EH (cell line): ENCODE results near the gene PDK2.

ENCODE experiments used
- DNase-seq: peaks from one replicate; pipeline ENCODE4 v3.0.0-alpha.2; 2015; ENCODE audit warnings: low read depth

The PDK2 gene

GRCh38 chr17:50100480-50100883, 5.3 kb downstream of the PDK2 start:
- DNase-seq, result no peak

GRCh38 chr17:50100921-50101345, 5.8 kb downstream of the PDK2 start:
- DNase-seq, result peak; percentile 57

GRCh38 chr17:50101346-50102163, 6.4 kb downstream of the PDK2 start:
- DNase-seq, result peak; percentile 57

- no peak for DNase-seq
Observed at GRCh38 chr17:50102164-50102991, 7.2 kb downstream of the PDK2 start.

- no peak for DNase-seq
Observed at GRCh38 chr17:50103252-50103651, 8.1 kb downstream of the PDK2 start.

- no peak for DNase-seq
Observed at GRCh38 chr17:50103941-50104340, 8.8 kb downstream of the PDK2 start.

GRCh38 chr17:50105811-50106210, 10.7 kb downstream of the PDK2 start:
- DNase-seq, result no peak

- DNase-seq, result no peak
Observed at GRCh38 chr17:50106393-50107131, 11.4 kb downstream of the PDK2 start.

- DNase-seq, result peak; percentile 64
Observed at GRCh38 chr17:50107790-50108414, 12.8 kb downstream of the PDK2 start.

GRCh38 chr17:50108556-50108955, 13.4 kb downstream of the PDK2 start:
- no peak for DNase-seq

GRCh38 chr17:50109207-50109606, 14.1 kb downstream of the PDK2 start:
- no peak for DNase-seq

GRCh38 chr17:50109785-50110184, 14.6 kb downstream of the PDK2 start:
- no peak for DNase-seq

- no peak for DNase-seq
Observed at GRCh38 chr17:50110591-50111349, 15.6 kb downstream of the PDK2 start.

GRCh38 chr17:50111673-50112655, 16.8 kb downstream of the PDK2 start:
- peak; percentile 47 for DNase-seq

GRCh38 chr17:50112694-50113093, 17.5 kb downstream of the PDK2 start:
- no peak for DNase-seq

- DNase-seq, result no peak
Observed at GRCh38 chr17:50113624-50114320, 18.6 kb downstream of the PDK2 start.

GRCh38 chr17:50114401-50114800, 19.2 kb downstream of the PDK2 start:
- no peak for DNase-seq

GRCh38 chr17:50114849-50115357, 19.8 kb downstream of the PDK2 start:
- DNase-seq, result peak; percentile 70

GRCh38 chr17:50115756-50116155, 20.6 kb downstream of the PDK2 start:
- DNase-seq, result no peak
